A172 (cell line): ENCODE results near the gene DLX1. TPM values are rescaled to one million over a fixed set of nuclear protein-coding genes. Genes with fewer than 3 reads are reported as not detected.
"Not testable (repeated sequence)": the region's sequence is repeated elsewhere in the genome, so short reads cannot be mapped to it uniquely, and the experiment has no call there.

Experiments used
- DNase-seq: peaks from one replicate; pipeline ENCODE4 v3.0.0-alpha.2; 2015; ENCODE audit warnings: low spot score
- total RNA-seq: library from RNA; depleted of rRNA; stranded (reverse); fragments of >200 nt; shearing (Covaris generic); gene quantifications from 2 replicates; pipeline ENCODE4 v1.2.3, GENCODE V29; 2014; rRNA removed

DLX1 gene
- total RNA-seq, 1 experiment from 2014 or later = 5.3 TPM

GRCh38 chr2:172109256-172109987, 24.1 kb downstream of the DLX1 start:
- no peak for DNase-seq

GRCh38 chr2:172109988-172110811, 24.9 kb downstream of the DLX1 start:
- DNase-seq = no peak

GRCh38 chr2:172113617-172114016, 28.3 kb downstream of the DLX1 start:
- DNase-seq = peak; percentile 47

GRCh38 chr2:172114176-172114575, 28.9 kb downstream of the DLX1 start:
- DNase-seq = not testable (repeated sequence)

GRCh38 chr2:172114579-172114978, 29.3 kb downstream of the DLX1 start:
- no peak for DNase-seq

GRCh38 chr2:172116107-172116506, 30.8 kb downstream of the DLX1 start:
- no peak for DNase-seq

GRCh38 chr2:172119089-172119488, 33.8 kb downstream of the DLX1 start:
- peak; percentile 61 for DNase-seq

GRCh38 chr2:172120118-172120517, 34.8 kb downstream of the DLX1 start:
- no peak for DNase-seq

- no peak for DNase-seq
These were observed 43.2 kb downstream of the DLX1 start for GRCh38 chr2:172128484-172128883.

- no peak for DNase-seq
These were observed 44.1 kb downstream of the DLX1 start for GRCh38 chr2:172129404-172129803.

GRCh38 chr2:172131713-172132555, 46.6 kb downstream of the DLX1 start:
- no peak for DNase-seq

- no peak for DNase-seq
These were observed 49.0 kb downstream of the DLX1 start for GRCh38 chr2:172134270-172134669.

- no peak for DNase-seq
These were observed 50.1 kb downstream of the DLX1 start for GRCh38 chr2:172135446-172135845.

- no peak for DNase-seq
These were observed 51.8 kb downstream of the DLX1 start for GRCh38 chr2:172137109-172137508.

- no peak for DNase-seq
These were observed 52.6 kb downstream of the DLX1 start for GRCh38 chr2:172137943-172138342.

- not testable (repeated sequence) for DNase-seq
These were observed 53.4 kb downstream of the DLX1 start for GRCh38 chr2:172138727-172139126.

Other genes starting within 250 kb of the DLX1 start
- gene SLC25A12, start 191.3 kb upstream of the DLX1 start, total RNA-seq = 26.3 and 30.8 TPM in 2 replicates
- gene HAT1, start 163.0 kb upstream of the DLX1 start, total RNA-seq = 136 and 197 TPM in 2 replicates
- 7.6 and 10.2 TPM in 2 replicates for gene METAP1D, start 85.6 kb upstream of the DLX1 start, total RNA-seq
- gene DLX2, start 17.4 kb downstream of the DLX1 start, total RNA-seq = 0.64 and 0.81 TPM in 2 replicates